Glomerular endothelial cell (primary cell): ENCODE results near the gene KLF6. TPM values are rescaled to one million over a fixed set of nuclear protein-coding genes. Genes with fewer than 3 reads are reported as not detected.

Experiments used
- DNase-seq: peaks from one replicate; pipeline ENCODE4 v3.0.0-alpha.2; 2011; ENCODE audit warnings: low read depth, low spot score; ENCODE audit errors: extremely low read depth
- total RNA-seq: library from RNA; depleted of rRNA; stranded (reverse); fragments of >200 nt; gene quantifications from 2 replicates; pipeline ENCODE4 v1.2.3, GENCODE V29; 2015

KLF6 gene
- total RNA-seq, 1 donor from 2014 or later = 247 TPM

DNA sequence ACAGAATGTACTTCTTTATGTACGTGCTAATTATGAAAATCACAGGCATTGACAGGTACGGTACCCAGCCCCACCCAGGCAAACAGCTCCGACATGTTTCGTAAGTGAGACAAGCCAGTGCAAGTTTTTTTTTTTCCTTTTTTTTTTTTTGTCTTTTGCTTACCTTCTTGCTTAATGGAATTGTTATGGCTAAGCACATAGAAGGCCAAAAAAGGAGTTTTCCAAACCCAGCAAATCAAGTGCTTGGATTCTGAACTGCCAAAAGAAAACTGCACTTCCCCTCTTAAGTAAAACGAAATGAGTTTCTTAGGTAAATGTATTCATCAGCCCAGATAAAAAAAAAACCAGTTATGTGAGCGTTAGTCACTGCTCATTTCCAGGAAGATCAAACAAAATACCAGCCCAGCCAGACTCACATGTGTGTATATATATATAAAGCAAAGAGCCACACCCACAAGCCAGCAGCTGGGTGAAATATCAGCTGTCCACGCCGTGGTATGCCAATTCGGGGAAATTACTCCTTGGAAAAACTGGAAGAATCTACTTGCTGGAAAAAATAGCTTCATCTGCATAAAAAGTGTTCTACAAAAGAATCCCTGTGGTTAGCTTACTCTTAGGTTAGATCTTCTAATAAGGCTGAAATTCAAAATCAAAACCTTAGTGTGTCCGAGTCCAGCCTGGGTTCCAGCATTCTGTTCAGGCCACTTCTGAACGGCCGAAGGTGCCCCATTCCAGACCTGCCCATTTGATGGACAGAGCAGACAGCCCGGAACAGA lies 8.0 kb downstream of the KLF6 start:
- DNase-seq = peak; percentile 58

DNA sequence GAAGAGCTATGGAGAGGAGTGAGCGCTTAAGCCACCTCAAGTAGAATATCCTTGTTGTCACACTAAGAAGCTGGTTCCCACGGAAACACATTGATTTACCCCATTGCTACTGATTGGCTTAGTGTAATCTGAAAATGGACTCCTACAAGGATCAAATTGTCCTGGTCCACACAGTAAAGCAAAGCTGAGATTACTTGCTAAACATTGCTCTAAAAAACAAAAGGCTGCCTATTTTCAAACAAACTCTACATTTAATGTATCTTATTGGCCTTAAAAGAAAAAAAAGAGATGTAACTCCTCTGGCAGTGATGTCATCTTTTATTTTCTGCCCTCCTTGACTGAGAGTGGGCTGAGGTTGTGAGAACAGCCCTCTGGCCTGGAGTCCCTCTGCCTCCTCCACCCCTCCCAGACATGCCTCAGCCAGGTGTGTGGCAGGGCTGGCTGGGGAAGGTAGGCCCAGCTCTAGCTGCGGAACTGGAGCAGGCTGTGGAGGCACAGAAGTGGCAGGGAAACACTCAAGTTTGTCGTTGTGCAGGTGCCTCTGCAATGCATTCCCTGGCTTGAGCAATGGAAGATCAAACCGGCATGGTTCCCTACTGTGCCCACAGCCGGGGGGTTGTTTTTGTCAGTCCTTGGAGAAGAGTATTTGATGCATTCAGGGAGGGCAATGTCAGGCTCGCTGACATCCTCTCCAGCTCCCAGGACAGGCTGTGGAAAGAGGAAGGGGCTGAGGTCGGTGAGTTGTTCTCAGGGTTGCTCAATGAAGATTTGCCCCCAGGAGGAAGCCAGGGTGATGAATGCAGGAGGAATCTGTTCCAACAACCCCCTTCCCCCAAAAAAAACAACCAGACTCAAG lies 9.1 kb downstream of the KLF6 start:
- peak; percentile 60 for DNase-seq

DNA sequence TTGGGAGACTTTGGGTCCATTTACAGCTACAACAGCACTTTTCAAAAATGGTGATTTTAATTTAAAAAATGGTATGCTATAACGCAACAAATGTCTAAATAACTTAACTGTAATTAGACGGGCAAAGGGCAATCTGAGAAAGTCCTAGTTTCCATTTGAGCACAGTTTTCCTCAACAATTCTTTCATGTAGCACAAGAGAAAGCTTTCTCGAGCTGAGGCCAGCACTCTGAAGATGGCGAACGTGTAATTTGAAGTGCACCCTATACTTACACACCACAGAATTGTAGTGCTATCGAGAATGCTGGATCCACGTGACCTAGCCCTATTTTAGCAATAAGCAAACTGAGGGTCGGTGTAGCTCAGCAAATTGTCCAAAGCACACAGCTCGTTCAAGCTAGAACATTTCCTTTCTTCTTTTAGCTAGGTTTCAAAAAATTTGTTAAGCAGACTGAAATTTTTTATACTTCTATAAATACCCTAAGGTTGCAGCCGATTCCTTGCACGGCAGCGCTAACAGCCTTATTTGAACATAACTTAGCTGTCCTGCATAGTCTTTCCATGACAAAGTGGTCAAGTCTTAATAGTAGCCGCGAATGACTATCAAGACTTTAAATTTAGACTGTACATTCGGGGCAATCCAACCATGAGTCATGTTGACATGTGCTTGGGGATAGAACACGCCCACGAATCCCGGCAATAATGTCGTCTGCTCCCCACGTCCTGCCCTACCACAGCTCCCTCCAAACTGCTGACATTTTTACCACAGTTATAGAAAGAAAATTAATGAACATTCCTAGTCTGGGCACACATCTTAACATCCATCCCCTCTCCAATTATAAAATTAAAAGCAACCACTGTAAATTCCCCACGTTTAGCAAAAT lies 10.0 kb downstream of the KLF6 start:
- DNase-seq = peak; percentile 78

- DNase-seq = peak; percentile 68
Observed at GRCh38 chr10:3774018-3774813, 10.8 kb downstream of the KLF6 start.

DNA sequence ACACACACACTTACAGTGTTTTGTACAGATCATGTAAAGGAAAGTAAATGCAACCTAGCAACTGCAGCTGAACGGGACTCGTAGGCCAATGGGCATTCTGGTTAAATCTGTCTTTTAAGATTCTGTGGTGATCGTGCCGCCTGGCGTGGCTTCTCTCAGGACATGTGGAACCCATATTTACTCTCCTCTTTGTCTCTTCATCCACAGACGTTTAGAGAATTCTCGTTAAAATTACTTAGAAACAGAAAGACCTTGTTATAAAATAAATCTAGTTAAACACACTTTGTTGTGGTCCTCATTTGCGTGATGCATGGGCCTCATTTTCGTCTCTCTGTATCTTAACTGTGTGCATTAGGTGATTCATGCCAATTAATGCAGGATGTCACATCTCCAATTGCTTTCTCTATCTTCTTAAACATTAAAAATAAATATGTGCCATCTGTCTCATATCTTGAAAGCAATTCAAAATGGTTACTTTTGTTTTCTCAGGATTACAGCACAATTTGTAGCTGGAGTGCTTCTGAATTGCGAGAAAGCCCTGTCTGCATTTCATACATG lies 11.5 kb downstream of the KLF6 start:
- DNase-seq = peak; percentile 57

DNA sequence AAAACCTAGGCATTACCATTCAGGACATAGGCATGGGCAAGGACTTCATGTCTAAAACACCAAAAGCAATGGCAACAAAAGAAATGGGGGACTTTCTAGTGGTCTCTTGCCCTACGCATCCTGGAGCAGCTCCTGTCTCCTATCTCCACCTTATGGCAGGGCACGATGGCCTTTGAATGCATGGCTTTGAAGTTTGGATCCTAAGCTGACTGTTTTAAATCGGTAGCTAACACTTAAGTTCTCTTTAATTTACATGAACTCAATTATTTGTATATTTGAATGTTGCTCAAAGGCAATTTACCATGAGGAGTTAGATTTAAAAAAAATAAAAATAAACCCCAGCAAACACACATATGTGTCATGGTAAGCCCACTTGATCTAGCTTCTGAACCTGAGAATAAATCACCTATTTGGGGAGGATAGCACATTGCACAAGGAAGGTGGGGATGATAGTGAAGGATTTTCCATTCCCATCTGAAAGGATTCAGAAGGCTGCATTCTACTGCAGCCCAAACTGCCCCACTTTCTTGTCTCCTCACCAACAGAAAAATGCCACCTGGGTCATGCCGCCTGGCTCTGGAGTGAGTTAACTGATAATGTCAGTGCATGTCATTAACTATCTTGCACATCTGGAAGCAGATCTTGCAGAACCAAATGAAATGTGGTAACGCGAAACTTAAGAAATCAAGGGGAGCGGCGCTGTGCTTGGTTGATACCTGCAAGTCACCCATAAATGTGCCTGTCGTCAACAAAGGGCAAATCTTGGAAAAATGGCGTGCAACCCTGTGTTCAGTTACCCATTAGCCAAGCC lies 12.4 kb downstream of the KLF6 start:
- DNase-seq = peak; percentile 25

DNA sequence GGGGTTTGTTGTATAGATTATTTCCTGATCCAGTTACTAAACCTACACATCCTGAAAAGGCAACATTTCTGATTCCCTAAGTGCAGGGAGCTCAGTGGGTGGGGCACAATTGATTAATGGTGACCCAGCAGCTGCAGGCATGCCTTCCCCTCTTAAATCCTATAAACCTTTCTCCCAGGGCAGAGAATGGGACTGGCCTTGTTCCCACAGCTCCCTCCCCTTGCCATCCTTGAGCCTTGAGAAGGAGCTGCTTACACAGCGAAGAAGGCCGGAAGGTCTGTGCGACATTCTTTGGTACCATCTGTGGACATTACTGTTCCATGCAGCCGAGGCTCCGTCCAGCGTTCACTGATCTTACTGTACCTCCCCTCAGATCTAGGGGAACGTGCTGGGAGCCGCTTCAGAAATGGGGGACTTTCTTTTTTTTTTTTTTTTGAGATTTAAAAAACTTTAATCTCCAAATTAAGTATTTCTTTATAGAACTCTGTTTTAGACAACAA lies 14.3 kb downstream of the KLF6 start:
- DNase-seq = no peak

DNA sequence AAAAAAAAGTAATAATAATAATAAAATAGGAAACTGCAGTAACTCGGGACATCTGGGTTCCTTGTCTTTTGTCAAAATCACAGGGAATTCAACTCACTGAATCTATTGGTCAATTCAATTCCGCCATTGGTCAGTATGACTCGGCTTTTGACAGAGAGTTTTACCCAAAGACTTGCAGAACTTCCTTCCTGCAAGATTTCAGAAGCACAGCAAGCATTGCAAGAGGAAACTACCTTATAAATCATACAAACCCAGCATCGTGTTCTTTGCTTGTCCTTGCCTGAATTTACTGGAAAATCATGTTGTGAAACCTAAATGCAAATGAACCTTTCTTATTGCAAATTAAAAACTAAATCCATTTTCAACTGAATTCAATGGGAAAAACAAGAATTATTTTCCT lies 15.5 kb downstream of the KLF6 start:
- no peak for DNase-seq

DNA sequence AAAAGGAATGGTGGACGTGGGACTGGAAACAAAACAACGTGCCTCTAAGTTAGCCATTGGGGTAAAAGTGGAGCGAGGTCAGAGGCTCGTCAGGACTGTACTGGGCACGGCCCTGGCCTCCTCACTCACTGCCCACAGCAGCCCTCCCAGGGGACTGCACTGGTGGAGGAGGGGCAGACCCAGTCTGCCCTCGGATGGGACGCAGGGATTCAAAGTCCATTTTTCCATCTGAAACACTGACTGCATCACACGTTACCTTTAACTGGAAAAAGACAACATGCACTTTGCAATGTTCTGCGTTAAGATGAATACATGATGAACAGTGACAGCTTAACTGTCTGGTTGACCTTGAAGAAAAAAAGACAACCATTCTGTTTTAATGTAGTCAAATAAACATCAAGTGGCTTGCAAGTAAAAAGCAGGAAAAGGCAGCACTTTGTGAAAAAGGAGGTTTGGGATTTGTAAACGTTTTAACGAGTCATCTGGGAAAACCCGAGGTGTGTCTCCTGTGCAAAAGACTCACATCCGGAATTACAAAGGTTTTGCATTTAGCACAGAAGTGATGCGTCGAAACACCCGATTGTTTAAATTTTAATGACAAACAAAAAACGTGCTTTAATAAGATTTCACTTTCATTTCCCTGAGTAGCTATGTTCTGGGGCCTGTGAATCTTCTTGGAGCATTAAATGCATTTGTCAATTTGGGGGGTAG lies 18.8 kb downstream of the KLF6 start:
- DNase-seq = no peak

DNA sequence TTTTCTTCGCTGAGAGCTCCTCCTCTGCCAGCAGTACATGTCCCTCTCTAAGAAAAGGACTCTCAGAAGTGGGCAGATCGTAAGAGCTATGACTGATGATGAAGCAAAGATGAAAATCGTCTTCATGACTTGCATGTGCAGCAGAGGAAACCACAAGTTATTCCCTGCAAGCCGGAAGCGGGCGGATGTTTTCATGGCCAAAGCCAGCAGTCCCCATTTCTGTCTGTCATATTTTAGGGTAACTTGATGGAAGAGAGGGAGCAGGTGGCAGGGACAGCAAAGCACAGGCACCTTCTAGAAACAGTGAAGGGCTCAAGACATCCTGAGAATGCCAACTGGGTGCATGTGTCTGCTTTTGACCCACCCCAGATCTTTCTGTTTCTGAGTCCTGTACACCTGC lies 19.9 kb downstream of the KLF6 start:
- DNase-seq = no peak

GRCh38 chr10:3764626-3765112 lies 20.3 kb downstream of the KLF6 start:
- no peak for DNase-seq

- no peak for DNase-seq
Observed at GRCh38 chr10:3763852-3764625, 21.0 kb downstream of the KLF6 start.

- no peak for DNase-seq
Observed at GRCh38 chr10:3763035-3763456, 22.0 kb downstream of the KLF6 start.

GRCh38 chr10:3762309-3762708 lies 22.7 kb downstream of the KLF6 start:
- no peak for DNase-seq

DNA sequence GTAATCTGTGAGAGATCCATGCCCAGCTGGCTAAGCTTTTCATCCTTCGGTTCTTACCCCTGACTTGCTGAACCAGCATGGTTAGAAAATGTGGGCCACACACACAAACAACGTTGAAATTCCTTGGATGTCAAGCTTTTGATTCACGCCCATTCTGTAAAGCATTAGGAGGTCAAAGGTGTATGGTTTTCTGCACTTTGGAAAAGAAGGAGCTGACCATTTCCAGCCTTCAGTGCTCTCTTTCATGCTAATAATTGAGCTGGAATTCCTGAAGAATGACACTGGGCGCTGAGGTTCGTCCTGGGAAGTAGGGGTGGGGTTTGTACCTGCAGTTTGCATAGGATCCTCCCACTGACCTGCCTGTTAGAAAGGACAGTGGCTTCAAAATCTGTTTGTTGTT lies 23.1 kb downstream of the KLF6 start:
- DNase-seq = no peak

DNA sequence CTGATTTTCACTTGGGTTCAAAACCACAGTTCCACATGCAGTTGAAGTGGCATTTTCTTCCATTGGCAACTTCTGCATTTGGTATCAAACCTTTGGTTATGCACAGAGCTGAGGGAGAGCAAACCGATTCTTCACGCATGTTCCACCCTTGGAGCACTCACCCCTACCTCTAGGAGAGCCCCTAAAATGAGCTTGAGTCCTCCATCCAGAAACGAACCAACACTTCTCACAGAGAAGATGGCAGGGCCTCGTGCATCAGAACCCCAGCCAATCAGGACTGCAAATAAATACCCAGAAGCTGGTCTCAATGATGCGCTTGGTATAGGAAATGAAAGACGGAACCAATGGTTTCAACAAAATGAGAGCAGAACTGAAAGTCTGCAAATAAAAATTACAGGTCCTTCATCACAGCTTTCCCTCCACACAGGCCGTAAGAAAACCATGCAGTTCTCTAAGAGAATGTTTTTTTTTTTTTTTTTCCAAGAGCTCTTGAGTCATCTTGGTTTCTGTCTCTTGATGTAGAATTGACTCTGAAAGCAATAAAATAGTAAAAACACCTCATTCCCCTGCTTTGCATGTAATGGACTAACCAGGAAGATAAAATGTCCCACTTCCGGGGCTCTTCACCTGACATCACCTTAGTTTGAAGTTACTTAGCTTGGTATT lies 23.9 kb downstream of the KLF6 start:
- no peak for DNase-seq

DNA sequence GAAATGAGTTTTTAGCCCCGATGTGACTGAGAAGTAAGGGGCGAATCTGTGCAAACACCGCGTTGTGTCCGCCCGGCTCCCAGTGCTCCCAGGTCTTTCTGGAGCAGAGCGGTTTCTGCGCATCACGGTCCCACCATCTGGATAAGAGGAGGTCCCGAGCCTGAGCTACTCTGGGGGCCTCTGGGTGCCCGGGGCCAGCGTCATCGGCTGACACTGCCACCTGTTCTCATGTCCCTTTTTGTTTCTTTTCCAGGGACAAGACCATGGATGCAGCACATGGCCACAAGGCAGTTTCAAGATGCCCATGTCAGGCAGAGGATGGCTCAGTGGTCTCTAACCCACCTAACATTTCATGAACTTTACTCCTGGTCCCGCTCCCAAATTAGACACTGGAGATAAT lies 24.9 kb downstream of the KLF6 start:
- no peak for DNase-seq
